Measurements from ENCODE around the gene ANKRD34C. TPM values are rescaled to one million over a fixed set of nuclear protein-coding genes. Genes with fewer than 3 reads are reported as not detected.

Gene ANKRD34C
- under 1 TPM in 3 of 4 donors, not detected in 1; 0.04 to 0.11 (median 0.09) TPM for polyA plus RNA-seq (ENCODE audit: insufficient read length in 4 of 4)

GRCh38 chr15:79282371-79283251 lies at the start of gene ANKRD34C:
TSS of gene ANKRD34C (plus strand) at chr15:79282722. CDS start at chr15:79293285, 10,563 bp downstream.
- no peak for DNase-seq (ENCODE audit: low read depth in 4 of 4, low spot score in 3 of 4)

GRCh38 chr15:79233236-79233635 lies 49.3 kb upstream of the ANKRD34C start:
- DNase-seq (ENCODE audit: low read depth in 4 of 4, low spot score in 3 of 4): no peak

GRCh38 chr15:79240036-79240435 lies 42.5 kb upstream of the ANKRD34C start:
- no peak for DNase-seq (ENCODE audit: low read depth in 4 of 4, low spot score in 3 of 4)

GRCh38 chr15:79243723-79244122 lies 38.8 kb upstream of the ANKRD34C start:
- DNase-seq (ENCODE audit: low read depth in 4 of 4, low spot score in 3 of 4): peak in 1 of 4 donors; percentile 1

- DNase-seq (ENCODE audit: low read depth in 4 of 4, low spot score in 3 of 4): no peak
These were observed 37.6 kb upstream of the ANKRD34C start for GRCh38 chr15:79244876-79245275.

- DNase-seq (ENCODE audit: low read depth in 4 of 4, low spot score in 3 of 4): no peak
These were observed 34.3 kb upstream of the ANKRD34C start for GRCh38 chr15:79248183-79248582.

GRCh38 chr15:79257454-79257853 lies 25.1 kb upstream of the ANKRD34C start:
- DNase-seq (ENCODE audit: low read depth in 4 of 4, low spot score in 3 of 4): no peak

- DNase-seq (ENCODE audit: low read depth in 4 of 4, low spot score in 3 of 4): no peak
These were observed 20.7 kb upstream of the ANKRD34C start for GRCh38 chr15:79261836-79262235.

- DNase-seq (ENCODE audit: low read depth in 4 of 4, low spot score in 3 of 4): no peak
These were observed 17.4 kb upstream of the ANKRD34C start for GRCh38 chr15:79265167-79265566.

GRCh38 chr15:79265987-79266579 lies 16.4 kb upstream of the ANKRD34C start:
- DNase-seq (ENCODE audit: low read depth in 4 of 4, low spot score in 3 of 4): no peak

- DNase-seq (ENCODE audit: low read depth in 4 of 4, low spot score in 3 of 4): peak; percentile 21 to 49 (median 44)
These were observed 928 bp downstream of the ANKRD34C start for GRCh38 chr15:79283252-79284048.

GRCh38 chr15:79290642-79291275 lies 8.2 kb downstream of the ANKRD34C start:
- no peak for DNase-seq (ENCODE audit: low read depth in 4 of 4, low spot score in 3 of 4)

GRCh38 chr15:79292011-79292410 lies 9.5 kb downstream of the ANKRD34C start:
- DNase-seq (ENCODE audit: low read depth in 4 of 4, low spot score in 3 of 4): no peak

GRCh38 chr15:79294075-79294474 lies 11.6 kb downstream of the ANKRD34C start:
- DNase-seq (ENCODE audit: low read depth in 4 of 4, low spot score in 3 of 4): no peak

GRCh38 chr15:79296583-79296982 lies 14.1 kb downstream of the ANKRD34C start:
- no peak for DNase-seq (ENCODE audit: low read depth in 4 of 4, low spot score in 3 of 4)

- DNase-seq (ENCODE audit: low read depth in 4 of 4, low spot score in 3 of 4): no peak
These were observed 16.8 kb downstream of the ANKRD34C start for GRCh38 chr15:79299126-79299840.

GRCh38 chr15:79299841-79300235 lies 17.3 kb downstream of the ANKRD34C start:
- DNase-seq (ENCODE audit: low read depth in 4 of 4, low spot score in 3 of 4): no peak

GRCh38 chr15:79307251-79307650 lies 24.7 kb downstream of the ANKRD34C start:
- no peak for DNase-seq (ENCODE audit: low read depth in 4 of 4, low spot score in 3 of 4)

- DNase-seq (ENCODE audit: low read depth in 4 of 4, low spot score in 3 of 4): no peak
These were observed 26.4 kb downstream of the ANKRD34C start for GRCh38 chr15:79308874-79309273.

GRCh38 chr15:79310612-79310984 lies 28.1 kb downstream of the ANKRD34C start:
- DNase-seq (ENCODE audit: low read depth in 4 of 4, low spot score in 3 of 4): peak in 2 of 4 donors; percentile 8 to 21

Measured in left renal pelvis (tissue), 4 donors.